HCT116 (cell line): Measurements from ENCODE around the gene TRIM39. TPM values are rescaled to one million over a fixed set of nuclear protein-coding genes. Genes with fewer than 3 reads are reported as not detected.

Source experiments
- ATAC-seq: fragments of 200-7000 bp; cut with Tn5 transposase; 2 replicates; pipeline ENCODE4 v1.9.1; 2020; ENCODE audit warnings: mild to moderate bottlenecking, moderate library complexity
- BruUV-seq: library from RNA; stranded (reverse); fragments of 400-500 nt; replicated peaks from 2 replicates; lab custom pipeline; 2021; lab: Mats Ljungman, UMichigan
- CTCF ChIA-PET: fragments of 300-600 bp; sonication (Branson Sonifier 250); formaldehyde crosslinking; loops from one replicate; lab custom pipeline; 2021; ENCODE audit warnings: antibody characterized with exemption; lab: Charles Lee
- POLR2A ChIA-PET: fragments of 300-600, 350-600 bp; sonication (Branson Sonifier 250); formaldehyde crosslinking; loops from one replicate; lab custom pipeline; 2021; ENCODE audit warnings: antibody characterized with exemption; lab: Charles Lee
- RAD21 ChIA-PET, 2 experiments: fragments of 300-600 bp; sonication (Branson Sonifier 250); formaldehyde crosslinking; loops; one replicate each; lab custom pipeline; 2023; ENCODE audit warnings: low total read pairs in 2 of 2; ENCODE audit not compliant: uncharacterized antibody in 2 of 2, unreplicated experiment in 2 of 2, low non-redundant PET in 1 of 2; lab: Charles Lee
- DNase-seq: peaks from one replicate; pipeline ENCODE4 v3.0.0-alpha.2; 2010; ENCODE audit warnings: low read depth, low spot score
- H2AFZ ChIP-seq: fragments of 200-600 bp; shearing (Covaris generic), sonication (generic); 2 replicates; pipeline ENCODE4 v1.6.1; 2017; ENCODE audit warnings: low read depth, mixed run types, mixed read lengths, antibody characterized with exemption, low read length; ENCODE audit not compliant: poor library complexity, severe bottlenecking
- H3K27ac ChIP-seq: 2 replicates; pipeline ENCODE4 v1.5.1; 2012; ENCODE audit warnings: low read depth, low read length
- H3K27me3 ChIP-seq: fragments of 200-600 bp; sonication (generic); 2 replicates; pipeline ENCODE4 v1.6.1; 2016; ENCODE audit warnings: mixed run types, low read length, mixed read lengths; ENCODE audit not compliant: insufficient read depth
- H3K36me3 ChIP-seq, 2 experiments: fragments of 200-500 bp in 1 of 2; fragments of 200-600 bp in 1 of 2; sonication (Bioruptor generic) in 1 of 2; sonication (generic) in 1 of 2; 2 replicates each; pipeline versions ENCODE4 v1.5.1 to v1.6.1; 2014 to 2016; ENCODE audit warnings: low read length in 2 of 2, inconsistent platforms in 1 of 2, mixed read lengths in 1 of 2, mixed run types in 1 of 2; ENCODE audit not compliant: insufficient read depth in 2 of 2, control insufficient read depth in 1 of 2
- H3K4me1 ChIP-seq, 2 experiments: fragments of 200-600 bp in 1 of 2; sonication (generic) in 1 of 2; 2 replicates each; pipeline versions ENCODE4 v1.5.1 to v1.6.1; 2012 to 2017; ENCODE audit warnings: low read length in 2 of 2, inconsistent platforms in 1 of 2, mild to moderate bottlenecking in 1 of 2, mixed read lengths in 1 of 2, mixed run types in 1 of 2, moderate library complexity in 1 of 2; ENCODE audit not compliant: insufficient read depth in 2 of 2, control insufficient read depth in 1 of 2
- H3K4me2 ChIP-seq: fragments of 200-600 bp; sonication (generic); 2 replicates; pipeline ENCODE4 v1.6.1; 2017; ENCODE audit warnings: mixed run types, low read length, mixed read lengths
- H3K4me3 ChIP-seq, 2 experiments: fragments of 200-600 bp in 1 of 2; sonication (generic) in 1 of 2; replicated peaks in 1 of 2; 2 replicates each; pipeline ENCODE4 v1.5.1; 2011 to 2016; ENCODE audit warnings: low read length in 2 of 2, control low read depth in 1 of 2, low read depth in 1 of 2, mild to moderate bottlenecking in 1 of 2, mixed read lengths in 1 of 2, mixed run types in 1 of 2
- H3K79me2 ChIP-seq: fragments of 200-600 bp; sonication (generic); 2 replicates; pipeline ENCODE4 v1.6.1; 2017; ENCODE audit warnings: mild to moderate bottlenecking, mixed run types, low read length, moderate library complexity, mixed read lengths; ENCODE audit not compliant: insufficient read depth
- H3K9ac ChIP-seq: fragments of 200-600 bp; sonication (generic); 2 replicates; pipeline ENCODE4 v1.6.1; 2016; ENCODE audit warnings: low read length, mixed read lengths
- H3K9me2 ChIP-seq: fragments of 200-600 bp; sonication (generic), shearing (Covaris generic); 2 replicates; pipeline ENCODE4 v1.6.1; 2017; ENCODE audit warnings: mixed run types, mild to moderate bottlenecking, moderate library complexity; ENCODE audit not compliant: insufficient read depth
- H3K9me3 ChIP-seq, 2 experiments: fragments of 200-500 bp in 1 of 2; fragments of 200-600 bp in 1 of 2; sonication (Bioruptor generic) in 1 of 2; sonication (generic) in 1 of 2; 2 replicates each; pipeline ENCODE4 v1.6.1; 2014 to 2017; ENCODE audit warnings: low read length in 2 of 2, mixed read lengths in 2 of 2, inconsistent platforms in 1 of 2, low read depth in 1 of 2, mild to moderate bottlenecking in 1 of 2, mixed run types in 1 of 2, moderate library complexity in 1 of 2; ENCODE audit not compliant: control insufficient read depth in 1 of 2, insufficient read depth in 1 of 2
- H4K20me1 ChIP-seq: fragments of 200-600 bp; sonication (generic), shearing (Covaris generic); 2 replicates; pipeline ENCODE4 v1.6.1; 2017; ENCODE audit warnings: mixed run types, mild to moderate bottlenecking, moderate library complexity; ENCODE audit not compliant: insufficient read depth
- CBX3 ChIP-seq: IDR thresholded peaks from 2 replicates; pipeline ENCODE4 v1.6.1; 2012; ENCODE audit warnings: low read depth
- CEBPB ChIP-seq: IDR thresholded peaks from 2 replicates; pipeline ENCODE4 v1.6.1; 2012; ENCODE audit warnings: low read depth
- FOSL1 ChIP-seq: IDR thresholded peaks from 2 replicates; pipeline ENCODE4 v1.6.1; 2012; ENCODE audit warnings: low read depth
- JUND ChIP-seq: IDR thresholded peaks from 2 replicates; pipeline ENCODE4 v1.6.1; 2012
- POLR2A ChIP-seq: IDR thresholded peaks from 2 replicates; pipeline ENCODE4 v1.7.0; 2011; ENCODE audit warnings: borderline replicate concordance; ENCODE audit not compliant: insufficient read depth, insufficient read length; ENCODE audit errors: extremely low read depth
- POLR2AphosphoS5 ChIP-seq: IDR thresholded peaks from 2 replicates; pipeline ENCODE4 v1.6.1; 2011; ENCODE audit warnings: mild to moderate bottlenecking, low read depth, low read length, moderate library complexity
- RAD21 ChIP-seq: IDR thresholded peaks from 2 replicates; pipeline ENCODE4 v1.6.1; 2012; ENCODE audit warnings: low read depth, mild to moderate bottlenecking
- TCF7L2 ChIP-seq: IDR thresholded peaks from 2 replicates; pipeline ENCODE4 v1.7.0; 2011; ENCODE audit warnings: borderline replicate concordance, inconsistent platforms; ENCODE audit not compliant: insufficient read depth, insufficient read length; ENCODE audit errors: extremely low read depth
- YY1 ChIP-seq: IDR thresholded peaks from 2 replicates; pipeline ENCODE4 v1.6.1; 2011; ENCODE audit warnings: low read length, low read depth, moderate library complexity, mild to moderate bottlenecking; ENCODE audit not compliant: insufficient replicate concordance; ENCODE audit errors: extremely low read depth
- ZFX ChIP-seq: fragments of 450-650 bp; IDR thresholded peaks from 2 replicates; pipeline ENCODE4 v1.6.1; 2017
- intact Hi-C: fragments of 100-400 bp; cut with micrococcal nuclease; formaldehyde crosslinking; loops from 2 replicates; pipeline ENCODE4 v1.10.0; 2022
- total RNA-seq: library from RNA; stranded (reverse); gene quantifications from one replicate; pipeline ENCODE4 v1.2.1, GENCODE V29; 2021; ENCODE audit not compliant: unreplicated experiment
- TF ChIP-seq, protein P1 (sequence below), 3 experiments: fragments of 200-600 bp in 1 of 3; sonication (generic) in 1 of 3; IDR thresholded peaks in 2 of 3; conservative IDR thresholded peaks in 1 of 3; 2 replicates each; pipeline ENCODE4 v1.5.1; 2012 to 2017; ENCODE audit warnings: low read depth in 2 of 3, low read length in 2 of 3, antibody characterized with exemption in 1 of 3, borderline replicate concordance in 1 of 3, control low read depth in 1 of 3, mild to moderate bottlenecking in 1 of 3, mixed read lengths in 1 of 3, mixed run types in 1 of 3, moderate library complexity in 1 of 3; ENCODE audit not compliant: insufficient read depth in 1 of 3
- TF ChIP-seq, protein P2 (sequence below): IDR thresholded peaks from 2 replicates; pipeline ENCODE4 v1.6.1; 2011; ENCODE audit warnings: mild to moderate bottlenecking, low read length, moderate library complexity; ENCODE audit not compliant: insufficient replicate concordance; ENCODE audit errors: extremely low read depth

TRIM39 gene
- total RNA-seq, 1 experiment from 2014 or later = 11.2 TPM

DNA sequence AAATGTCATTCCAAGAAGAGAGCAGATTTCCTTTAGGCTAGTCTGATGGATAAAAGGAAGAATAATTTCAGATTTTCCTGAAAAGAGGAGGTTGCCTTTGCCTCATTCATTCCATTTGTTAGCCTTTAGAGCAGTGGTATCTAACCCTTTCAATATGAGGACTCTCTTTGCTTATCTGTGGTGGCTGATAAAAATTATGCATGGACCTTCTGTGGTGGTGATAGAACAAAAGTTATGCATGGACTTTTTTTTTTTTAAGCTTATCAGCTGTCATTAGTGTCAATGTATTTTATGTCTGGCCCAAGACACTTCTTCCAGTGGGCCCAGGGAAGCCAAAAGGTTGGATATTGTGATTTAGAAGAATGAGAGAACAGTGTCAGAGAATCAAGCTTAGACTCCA is 1.7 kb downstream of the TRIM39 start (continued):
- TF ChIP-seq TCF7L2 (no peak), FOSL1 (no peak), CEBPB (no peak), JUND (no peak), CBX3 (no peak), ZFX (no peak)
- TF ChIP-seq, protein P1, sequence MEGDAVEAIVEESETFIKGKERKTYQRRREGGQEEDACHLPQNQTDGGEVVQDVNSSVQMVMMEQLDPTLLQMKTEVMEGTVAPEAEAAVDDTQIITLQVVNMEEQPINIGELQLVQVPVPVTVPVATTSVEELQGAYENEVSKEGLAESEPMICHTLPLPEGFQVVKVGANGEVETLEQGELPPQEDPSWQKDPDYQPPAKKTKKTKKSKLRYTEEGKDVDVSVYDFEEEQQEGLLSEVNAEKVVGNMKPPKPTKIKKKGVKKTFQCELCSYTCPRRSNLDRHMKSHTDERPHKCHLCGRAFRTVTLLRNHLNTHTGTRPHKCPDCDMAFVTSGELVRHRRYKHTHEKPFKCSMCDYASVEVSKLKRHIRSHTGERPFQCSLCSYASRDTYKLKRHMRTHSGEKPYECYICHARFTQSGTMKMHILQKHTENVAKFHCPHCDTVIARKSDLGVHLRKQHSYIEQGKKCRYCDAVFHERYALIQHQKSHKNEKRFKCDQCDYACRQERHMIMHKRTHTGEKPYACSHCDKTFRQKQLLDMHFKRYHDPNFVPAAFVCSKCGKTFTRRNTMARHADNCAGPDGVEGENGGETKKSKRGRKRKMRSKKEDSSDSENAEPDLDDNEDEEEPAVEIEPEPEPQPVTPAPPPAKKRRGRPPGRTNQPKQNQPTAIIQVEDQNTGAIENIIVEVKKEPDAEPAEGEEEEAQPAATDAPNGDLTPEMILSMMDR (IDR thresholded peaks at IDR 0.05 in 2 of 3, conservative IDR thresholded peaks at IDR 0.05 in 1 of 3; ENCODE audit: borderline replicate concordance in 1 of 3, insufficient read depth in 1 of 3, low read depth in 2 of 3, low read length in 2 of 3) = no peak

DNA sequence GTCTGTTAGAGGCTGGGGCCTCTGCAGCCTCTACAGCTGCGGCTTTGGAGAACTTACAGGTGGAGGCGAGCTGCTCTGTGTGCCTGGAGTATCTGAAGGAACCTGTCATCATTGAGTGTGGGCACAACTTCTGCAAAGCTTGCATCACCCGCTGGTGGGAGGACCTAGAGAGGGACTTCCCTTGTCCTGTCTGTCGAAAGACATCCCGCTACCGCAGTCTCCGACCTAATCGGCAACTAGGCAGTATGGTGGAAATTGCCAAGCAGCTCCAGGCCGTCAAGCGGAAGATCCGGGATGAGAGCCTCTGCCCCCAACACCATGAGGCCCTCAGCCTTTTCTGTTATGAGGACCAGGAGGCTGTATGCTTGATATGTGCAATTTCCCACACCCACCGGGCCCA is 2.6 kb downstream of the TRIM39 start:
- H3K4me2 ChIP-seq = no peak overlapping the region
- no peak for TF ChIP-seq RAD21
- no peak for TF ChIP-seq YY1
- no peak for TF ChIP-seq POLR2A
- TF ChIP-seq, protein P1 (IDR thresholded peaks at IDR 0.05 in 2 of 3, conservative IDR thresholded peaks at IDR 0.05 in 1 of 3; ENCODE audit: borderline replicate concordance in 1 of 3, insufficient read depth in 1 of 3, low read depth in 2 of 3, low read length in 2 of 3) = no peak
- no peak for TF ChIP-seq ZFX
- TF ChIP-seq, protein P2, sequence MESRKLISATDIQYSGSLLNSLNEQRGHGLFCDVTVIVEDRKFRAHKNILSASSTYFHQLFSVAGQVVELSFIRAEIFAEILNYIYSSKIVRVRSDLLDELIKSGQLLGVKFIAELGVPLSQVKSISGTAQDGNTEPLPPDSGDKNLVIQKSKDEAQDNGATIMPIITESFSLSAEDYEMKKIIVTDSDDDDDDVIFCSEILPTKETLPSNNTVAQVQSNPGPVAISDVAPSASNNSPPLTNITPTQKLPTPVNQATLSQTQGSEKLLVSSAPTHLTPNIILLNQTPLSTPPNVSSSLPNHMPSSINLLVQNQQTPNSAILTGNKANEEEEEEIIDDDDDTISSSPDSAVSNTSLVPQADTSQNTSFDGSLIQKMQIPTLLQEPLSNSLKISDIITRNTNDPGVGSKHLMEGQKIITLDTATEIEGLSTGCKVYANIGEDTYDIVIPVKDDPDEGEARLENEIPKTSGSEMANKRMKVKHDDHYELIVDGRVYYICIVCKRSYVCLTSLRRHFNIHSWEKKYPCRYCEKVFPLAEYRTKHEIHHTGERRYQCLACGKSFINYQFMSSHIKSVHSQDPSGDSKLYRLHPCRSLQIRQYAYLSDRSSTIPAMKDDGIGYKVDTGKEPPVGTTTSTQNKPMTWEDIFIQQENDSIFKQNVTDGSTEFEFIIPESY = no peak
- TF ChIP-seq TCF7L2 = no peak
- TF ChIP-seq CEBPB = no peak
- TF ChIP-seq POLR2AphosphoS5 = no peak
- TF ChIP-seq, all 23 proteins: peak for 0
- H3K9me2 ChIP-seq = no peaks in the 10 kb centered on the region
- H3K27me3 ChIP-seq = no peaks in the 10 kb centered on the region
- intact Hi-C loops = no loop called here
- DNase-seq (no peak), ATAC-seq (no peak)
- POLR2A ChIA-PET = no interaction called here
- CTCF ChIA-PET = no interaction called here
- RAD21 ChIA-PET = no interaction called here
- no peak overlapping the region for H2AFZ ChIP-seq
- BruUV-seq = no TSS peak
- peaks cover 0 to 6% of the 10 kb centered on the region in 2 experiments; a peak in 2 of 4 replicates for H3K36me3 ChIP-seq
- H3K4me1 ChIP-seq = peaks cover 9 to 24% of the 10 kb centered on the region in 2 experiments
- H4K20me1 ChIP-seq = peaks cover 8% of the 10 kb centered on the region; the same call in 1 of the 2 replicates
- peaks cover 21% of the 10 kb centered on the region for H3K79me2 ChIP-seq
- no peak overlapping the region for H3K27ac ChIP-seq
- H3K9ac ChIP-seq = no peak overlapping the region
- no peaks in the 10 kb centered on the region for H3K9me3 ChIP-seq
- no peak overlapping the region for H3K4me3 ChIP-seq
